ENCODE results near the gene PTPRN2.

Gene PTPRN2

GRCh38 chr7:157844141-157844540 lies 743.5 kb downstream of the PTPRN2 start:
- Histone ChIP-seq H2BK15ac (replicated peaks; ENCODE audit: low read depth) (no peak overlapping the region), H2AK5ac (ENCODE audit: low read length) (no peak overlapping the region), H3K36me3 (ENCODE audit: control insufficient read depth, insufficient read depth, low read length) (no peaks in the 10 kb centered on the region), H3K79me2 (ENCODE audit: control insufficient read depth, insufficient read depth, low read length) (no peaks in the 10 kb centered on the region), H3K9ac (ENCODE audit: low read length) (no peak overlapping the region), H4K8ac (ENCODE audit: low read depth, low read length) (no peak overlapping the region), H3K4me1 (ENCODE audit: control insufficient read depth, low read depth, low read length) (no peaks in the 10 kb centered on the region), H3K23ac (ENCODE audit: low read length) (no peak overlapping the region), H3K27me3 (ENCODE audit: insufficient read depth, low read length, poor library complexity) (no peaks in the 10 kb centered on the region), H3K4ac (ENCODE audit: low read depth, low read length) (no peak overlapping the region), H2BK5ac (ENCODE audit: low read length) (no peak overlapping the region), H3K4me3 (ENCODE audit: low read length) (no peak overlapping the region), H3K4me2 (ENCODE audit: low read length) (no peak overlapping the region), H2BK120ac (ENCODE audit: low read depth, low read length) (no peak overlapping the region), H3K27ac (ENCODE audit: low read depth, low read length) (no peak overlapping the region), H3K56ac (ENCODE audit: low read length) (no peak overlapping the region), H3K79me1 (ENCODE audit: low read length) (no peaks in the 10 kb centered on the region), H3K18ac (ENCODE audit: low read length) (no peak overlapping the region), H4K5ac (ENCODE audit: low read length) (no peak overlapping the region)
- DNase-seq: no peak
- WGBS (ENCODE audit: extremely low coverage, insufficient coverage, low lambda C conversion rate): no CpG with 5 or more reads among the region's 9 CpGs

- no peak overlapping the region for H2BK120ac ChIP-seq (ENCODE audit: low read depth, low read length)
- H2AK5ac ChIP-seq (ENCODE audit: low read length): no peak overlapping the region
- no peak overlapping the region for H2BK5ac ChIP-seq (ENCODE audit: low read length)
- H3K4ac ChIP-seq (ENCODE audit: low read depth, low read length): no peak overlapping the region
- no peaks in the 10 kb centered on the region for H3K79me2 ChIP-seq (ENCODE audit: control insufficient read depth, insufficient read depth, low read length)
- H3K4me3 ChIP-seq (ENCODE audit: low read length): no peak overlapping the region
- H3K27ac ChIP-seq (ENCODE audit: low read depth, low read length): no peak overlapping the region
- no peak overlapping the region for H3K23ac ChIP-seq (ENCODE audit: low read length)
- H3K27me3 ChIP-seq (ENCODE audit: insufficient read depth, low read length, poor library complexity): no peaks in the 10 kb centered on the region
- no peaks in the 10 kb centered on the region for H3K4me1 ChIP-seq (ENCODE audit: control insufficient read depth, low read depth, low read length)
- H4K5ac ChIP-seq (ENCODE audit: low read length): no peak overlapping the region
- H3K56ac ChIP-seq (ENCODE audit: low read length): no peak overlapping the region
- no peak overlapping the region for H3K9ac ChIP-seq (ENCODE audit: low read length)
- H3K79me1 ChIP-seq (ENCODE audit: low read length): no peaks in the 10 kb centered on the region
- H3K4me2 ChIP-seq (ENCODE audit: low read length): no peak overlapping the region
- H2BK15ac ChIP-seq (replicated peaks; ENCODE audit: low read depth): no peak overlapping the region
- WGBS (ENCODE audit: extremely low coverage, insufficient coverage, low lambda C conversion rate): no CpG with 5 or more reads among the region's 29 CpGs
- H3K18ac ChIP-seq (ENCODE audit: low read length): no peak overlapping the region
- no peak for DNase-seq
- no peaks in the 10 kb centered on the region for H3K36me3 ChIP-seq (ENCODE audit: control insufficient read depth, insufficient read depth, low read length)
- no peak overlapping the region for H4K8ac ChIP-seq (ENCODE audit: low read depth, low read length)
Measured at GRCh38 chr7:157843336-157844140, 744.1 kb downstream of the PTPRN2 start.

- no peaks in the 10 kb centered on the region for H3K4me1 ChIP-seq (ENCODE audit: control insufficient read depth, low read depth, low read length)
- peak overlapping the region; percentile 38 for H3K56ac ChIP-seq (ENCODE audit: low read length)
- H3K18ac ChIP-seq (ENCODE audit: low read length): no peak overlapping the region
- H3K9ac ChIP-seq (ENCODE audit: low read length): no peak overlapping the region
- no peak overlapping the region for H2AK5ac ChIP-seq (ENCODE audit: low read length)
- H3K4me3 ChIP-seq (ENCODE audit: low read length): no peak overlapping the region
- no peak overlapping the region for H3K27ac ChIP-seq (ENCODE audit: low read depth, low read length)
- H4K5ac ChIP-seq (ENCODE audit: low read length): no peak overlapping the region
- no peak overlapping the region for H4K8ac ChIP-seq (ENCODE audit: low read depth, low read length)
- no peak overlapping the region for H2BK15ac ChIP-seq (replicated peaks; ENCODE audit: low read depth)
- H3K79me2 ChIP-seq (ENCODE audit: control insufficient read depth, insufficient read depth, low read length): no peaks in the 10 kb centered on the region
- H2BK5ac ChIP-seq (ENCODE audit: low read length): no peak overlapping the region
- no peak overlapping the region for H3K4me2 ChIP-seq (ENCODE audit: low read length)
- no peaks in the 10 kb centered on the region for H3K27me3 ChIP-seq (ENCODE audit: insufficient read depth, low read length, poor library complexity)
- H3K36me3 ChIP-seq (ENCODE audit: control insufficient read depth, insufficient read depth, low read length): no peaks in the 10 kb centered on the region
- peak; percentile 38 for DNase-seq
- no peak overlapping the region for H3K23ac ChIP-seq (ENCODE audit: low read length)
- no peaks in the 10 kb centered on the region for H3K79me1 ChIP-seq (ENCODE audit: low read length)
- no peak overlapping the region for H2BK120ac ChIP-seq (ENCODE audit: low read depth, low read length)
- H3K4ac ChIP-seq (ENCODE audit: low read depth, low read length): no peak overlapping the region
- WGBS (ENCODE audit: extremely low coverage, insufficient coverage, low lambda C conversion rate): no CpG with 5 or more reads among the region's 14 CpGs
Measured at GRCh38 chr7:157841773-157842370, 745.8 kb downstream of the PTPRN2 start.

GRCh38 chr7:157840914-157841772 lies 746.5 kb downstream of the PTPRN2 start:
- Histone ChIP-seq H2BK5ac (ENCODE audit: low read length) (no peak overlapping the region), H3K4me1 (ENCODE audit: control insufficient read depth, low read depth, low read length) (no peaks in the 10 kb centered on the region), H3K56ac (ENCODE audit: low read length) (peak overlapping the region; percentile 38), H2BK120ac (ENCODE audit: low read depth, low read length) (no peak overlapping the region), H3K4ac (ENCODE audit: low read depth, low read length) (no peak overlapping the region), H2AK5ac (ENCODE audit: low read length) (no peak overlapping the region), H3K23ac (ENCODE audit: low read length) (no peak overlapping the region), H3K4me3 (ENCODE audit: low read length) (no peak overlapping the region), H4K5ac (ENCODE audit: low read length) (no peak overlapping the region), H3K18ac (ENCODE audit: low read length) (no peak overlapping the region), H3K9ac (ENCODE audit: low read length) (no peak overlapping the region), H3K79me1 (ENCODE audit: low read length) (no peaks in the 10 kb centered on the region), H2BK15ac (replicated peaks; ENCODE audit: low read depth) (no peak overlapping the region), H3K27ac (ENCODE audit: low read depth, low read length) (no peak overlapping the region), H3K36me3 (ENCODE audit: control insufficient read depth, insufficient read depth, low read length) (no peaks in the 10 kb centered on the region), H3K27me3 (ENCODE audit: insufficient read depth, low read length, poor library complexity) (no peaks in the 10 kb centered on the region), H3K79me2 (ENCODE audit: control insufficient read depth, insufficient read depth, low read length) (no peaks in the 10 kb centered on the region), H4K8ac (ENCODE audit: low read depth, low read length) (no peak overlapping the region), H3K4me2 (ENCODE audit: low read length) (no peak overlapping the region)
- WGBS (ENCODE audit: extremely low coverage, insufficient coverage, low lambda C conversion rate): no CpG with 5 or more reads among the region's 25 CpGs
- DNase-seq: peak; percentile 53

- Histone ChIP-seq H4K5ac (ENCODE audit: low read length) (no peak overlapping the region), H3K4me1 (ENCODE audit: control insufficient read depth, low read depth, low read length) (no peaks in the 10 kb centered on the region), H3K4ac (ENCODE audit: low read depth, low read length) (no peak overlapping the region), H2BK120ac (ENCODE audit: low read depth, low read length) (no peak overlapping the region), H3K23ac (ENCODE audit: low read length) (no peak overlapping the region), H3K36me3 (ENCODE audit: control insufficient read depth, insufficient read depth, low read length) (no peaks in the 10 kb centered on the region), H2AK5ac (ENCODE audit: low read length) (no peak overlapping the region), H2BK15ac (replicated peaks; ENCODE audit: low read depth) (no peak overlapping the region), H3K27me3 (ENCODE audit: insufficient read depth, low read length, poor library complexity) (no peaks in the 10 kb centered on the region), H3K4me3 (ENCODE audit: low read length) (no peak overlapping the region), H3K79me1 (ENCODE audit: low read length) (no peaks in the 10 kb centered on the region), H3K56ac (ENCODE audit: low read length) (no peak overlapping the region), H2BK5ac (ENCODE audit: low read length) (no peak overlapping the region), H3K9ac (ENCODE audit: low read length) (no peak overlapping the region), H3K27ac (ENCODE audit: low read depth, low read length) (no peak overlapping the region), H4K8ac (ENCODE audit: low read depth, low read length) (no peak overlapping the region), H3K4me2 (ENCODE audit: low read length) (no peak overlapping the region), H3K18ac (ENCODE audit: low read length) (no peak overlapping the region), H3K79me2 (ENCODE audit: control insufficient read depth, insufficient read depth, low read length) (no peaks in the 10 kb centered on the region)
- no peak for DNase-seq
- WGBS (ENCODE audit: extremely low coverage, insufficient coverage, low lambda C conversion rate): no CpG with 5 or more reads among the region's 36 CpGs
Measured at GRCh38 chr7:157840174-157840913, 747.3 kb downstream of the PTPRN2 start.
